ENCODE measurements around the gene ELOVL1.

Gene ELOVL1

DNA sequence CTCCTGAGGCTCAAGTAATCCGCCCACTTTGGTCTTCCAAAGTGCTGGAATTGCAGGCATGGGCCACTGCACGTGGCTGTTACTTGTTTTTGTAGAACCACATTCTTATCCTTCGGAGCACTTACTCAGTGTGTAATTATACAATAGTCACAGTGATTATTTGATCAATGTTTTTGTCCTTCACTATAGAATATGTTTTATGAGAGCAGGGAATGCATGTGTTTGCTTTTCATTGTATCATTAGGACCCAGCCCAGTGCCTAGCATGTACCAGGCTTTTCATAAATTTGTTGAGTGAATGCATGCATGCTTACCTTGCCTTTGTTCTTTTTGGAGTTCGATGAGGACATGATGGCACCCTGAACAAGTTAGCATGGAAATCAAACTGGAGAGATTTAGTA is 27.7 kb upstream of the ELOVL1 start:
- TF ChIP-seq CREB1 (IDR thresholded peaks at IDR 0.05; ENCODE audit: low read depth): no peak
- TF ChIP-seq FOXM1 (IDR thresholded peaks at IDR 0.05; ENCODE audit: borderline replicate concordance, low read depth): no peak
- TF ChIP-seq NFIC (IDR thresholded peaks at IDR 0.05): no peak
- TF ChIP-seq, protein P1, sequence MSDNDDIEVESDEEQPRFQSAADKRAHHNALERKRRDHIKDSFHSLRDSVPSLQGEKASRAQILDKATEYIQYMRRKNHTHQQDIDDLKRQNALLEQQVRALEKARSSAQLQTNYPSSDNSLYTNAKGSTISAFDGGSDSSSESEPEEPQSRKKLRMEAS (IDR thresholded peaks at IDR 0.05): no peak
- TF ChIP-seq EGR1 (IDR thresholded peaks at IDR 0.05): no peak
- TF ChIP-seq, protein P2, sequence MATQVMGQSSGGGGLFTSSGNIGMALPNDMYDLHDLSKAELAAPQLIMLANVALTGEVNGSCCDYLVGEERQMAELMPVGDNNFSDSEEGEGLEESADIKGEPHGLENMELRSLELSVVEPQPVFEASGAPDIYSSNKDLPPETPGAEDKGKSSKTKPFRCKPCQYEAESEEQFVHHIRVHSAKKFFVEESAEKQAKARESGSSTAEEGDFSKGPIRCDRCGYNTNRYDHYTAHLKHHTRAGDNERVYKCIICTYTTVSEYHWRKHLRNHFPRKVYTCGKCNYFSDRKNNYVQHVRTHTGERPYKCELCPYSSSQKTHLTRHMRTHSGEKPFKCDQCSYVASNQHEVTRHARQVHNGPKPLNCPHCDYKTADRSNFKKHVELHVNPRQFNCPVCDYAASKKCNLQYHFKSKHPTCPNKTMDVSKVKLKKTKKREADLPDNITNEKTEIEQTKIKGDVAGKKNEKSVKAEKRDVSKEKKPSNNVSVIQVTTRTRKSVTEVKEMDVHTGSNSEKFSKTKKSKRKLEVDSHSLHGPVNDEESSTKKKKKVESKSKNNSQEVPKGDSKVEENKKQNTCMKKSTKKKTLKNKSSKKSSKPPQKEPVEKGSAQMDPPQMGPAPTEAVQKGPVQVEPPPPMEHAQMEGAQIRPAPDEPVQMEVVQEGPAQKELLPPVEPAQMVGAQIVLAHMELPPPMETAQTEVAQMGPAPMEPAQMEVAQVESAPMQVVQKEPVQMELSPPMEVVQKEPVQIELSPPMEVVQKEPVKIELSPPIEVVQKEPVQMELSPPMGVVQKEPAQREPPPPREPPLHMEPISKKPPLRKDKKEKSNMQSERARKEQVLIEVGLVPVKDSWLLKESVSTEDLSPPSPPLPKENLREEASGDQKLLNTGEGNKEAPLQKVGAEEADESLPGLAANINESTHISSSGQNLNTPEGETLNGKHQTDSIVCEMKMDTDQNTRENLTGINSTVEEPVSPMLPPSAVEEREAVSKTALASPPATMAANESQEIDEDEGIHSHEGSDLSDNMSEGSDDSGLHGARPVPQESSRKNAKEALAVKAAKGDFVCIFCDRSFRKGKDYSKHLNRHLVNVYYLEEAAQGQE (IDR thresholded peaks at IDR 0.05; ENCODE audit: low read depth): no peak
- TF ChIP-seq YY1 (IDR thresholded peaks at IDR 0.05; ENCODE audit: low read depth): no peak
- no peak for TF ChIP-seq TEAD4 (IDR thresholded peaks at IDR 0.05)
- no peak for TF ChIP-seq TAF1 (IDR thresholded peaks at IDR 0.05; ENCODE audit: low read depth)
- no peak for TF ChIP-seq EP300 (IDR thresholded peaks at IDR 0.05; ENCODE audit: borderline replicate concordance)
- TF ChIP-seq, protein P3, sequence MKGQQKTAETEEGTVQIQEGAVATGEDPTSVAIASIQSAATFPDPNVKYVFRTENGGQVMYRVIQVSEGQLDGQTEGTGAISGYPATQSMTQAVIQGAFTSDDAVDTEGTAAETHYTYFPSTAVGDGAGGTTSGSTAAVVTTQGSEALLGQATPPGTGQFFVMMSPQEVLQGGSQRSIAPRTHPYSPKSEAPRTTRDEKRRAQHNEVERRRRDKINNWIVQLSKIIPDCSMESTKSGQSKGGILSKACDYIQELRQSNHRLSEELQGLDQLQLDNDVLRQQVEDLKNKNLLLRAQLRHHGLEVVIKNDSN (IDR thresholded peaks at IDR 0.05): no peak
- no peak for TF ChIP-seq CEBPB (IDR thresholded peaks at IDR 0.05)
- no peak for TF ChIP-seq ZBTB7A (IDR thresholded peaks at IDR 0.05; ENCODE audit: low read depth)
- no peak for TF ChIP-seq RAD21 (IDR thresholded peaks at IDR 0.05; ENCODE audit: low read depth)
- TF ChIP-seq TCF12 (IDR thresholded peaks at IDR 0.05; ENCODE audit: low read depth): no peak

DNA sequence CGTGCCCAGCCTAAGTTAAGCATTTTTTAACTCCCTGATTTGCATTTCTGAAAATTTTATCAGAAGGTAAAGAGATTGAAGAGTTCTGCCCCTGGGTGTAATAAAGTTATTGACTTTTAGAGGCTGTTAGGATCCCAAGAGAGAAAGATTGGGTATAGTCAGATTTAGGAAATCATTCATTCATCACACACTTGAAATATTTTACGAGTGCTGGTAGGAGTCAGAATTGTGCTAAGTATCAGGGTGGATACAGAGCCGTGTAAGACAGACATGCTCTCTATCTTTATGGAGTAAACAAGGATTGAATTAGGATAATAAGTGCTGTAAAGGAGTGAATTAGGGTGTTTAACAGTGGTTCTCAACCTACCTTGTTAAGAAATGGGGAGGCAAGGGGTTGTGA is 24.9 kb upstream of the ELOVL1 start:
- TF ChIP-seq, protein P1 (IDR thresholded peaks at IDR 0.05): no peak
- TF ChIP-seq FOXM1 (IDR thresholded peaks at IDR 0.05; ENCODE audit: borderline replicate concordance, low read depth) (no peak), RAD21 (IDR thresholded peaks at IDR 0.05; ENCODE audit: low read depth) (no peak), ZBTB7A (IDR thresholded peaks at IDR 0.05; ENCODE audit: low read depth) (no peak), YY1 (IDR thresholded peaks at IDR 0.05; ENCODE audit: low read depth) (no peak), CREB1 (IDR thresholded peaks at IDR 0.05; ENCODE audit: low read depth) (no peak), NFIC (IDR thresholded peaks at IDR 0.05) (no peak), TAF1 (IDR thresholded peaks at IDR 0.05; ENCODE audit: low read depth) (no peak), TCF12 (IDR thresholded peaks at IDR 0.05; ENCODE audit: low read depth) (no peak), TEAD4 (IDR thresholded peaks at IDR 0.05) (no peak), EP300 (IDR thresholded peaks at IDR 0.05; ENCODE audit: borderline replicate concordance) (no peak), EGR1 (IDR thresholded peaks at IDR 0.05) (no peak), CEBPB (IDR thresholded peaks at IDR 0.05) (no peak)
- TF ChIP-seq, protein P3 (IDR thresholded peaks at IDR 0.05): no peak
- TF ChIP-seq, protein P2 (IDR thresholded peaks at IDR 0.05; ENCODE audit: low read depth): no peak

DNA sequence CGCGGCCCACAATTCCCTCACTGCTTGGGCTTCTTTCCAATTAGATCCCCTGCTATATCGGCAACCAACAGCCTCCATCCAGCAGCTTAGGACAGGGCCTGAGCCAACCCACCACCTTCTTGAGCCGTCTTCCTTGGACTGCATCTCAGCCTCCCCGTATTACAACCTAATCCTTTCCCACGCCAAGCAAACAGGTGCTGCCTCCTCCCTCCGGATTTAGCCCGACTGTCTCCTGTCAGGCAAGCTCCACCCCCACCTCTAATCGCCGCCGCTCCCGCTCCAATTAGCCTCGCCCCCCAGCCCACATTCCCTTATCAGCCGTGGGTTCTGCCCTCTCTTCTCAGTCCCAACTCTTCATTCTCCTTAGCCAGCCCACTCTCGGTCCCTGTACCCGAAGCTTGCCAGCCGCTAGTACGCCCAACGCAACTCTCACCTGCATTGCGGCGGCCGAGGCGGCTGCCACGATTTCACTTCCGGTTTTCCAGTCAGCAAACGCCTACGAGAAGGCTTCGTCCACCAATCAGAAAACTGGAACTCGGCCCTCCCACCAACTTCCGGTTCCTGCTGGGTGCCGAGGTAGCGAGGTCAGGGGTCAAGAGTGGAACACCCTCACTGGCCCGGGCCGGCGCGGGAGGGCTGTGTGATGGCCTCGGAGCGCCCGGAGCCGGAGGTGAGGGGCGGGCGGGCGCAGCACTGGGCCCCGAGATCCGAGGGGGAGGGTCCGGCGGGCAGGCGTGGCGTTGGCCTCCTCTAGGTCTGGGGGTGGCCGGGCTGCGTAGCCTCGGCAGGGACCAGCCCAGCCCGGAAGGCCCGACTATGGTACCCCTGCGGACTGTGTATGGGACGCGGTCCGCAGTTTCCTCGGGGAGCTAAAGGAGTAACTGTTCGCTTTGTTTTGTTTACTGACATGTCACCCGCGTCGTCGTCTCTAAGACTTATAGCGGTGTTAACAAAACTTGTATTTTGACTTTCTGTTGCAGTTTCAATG is 21.8 kb upstream of the ELOVL1 start, which contains the start of the genes MED8 and SZT2:
MED8 (minus strand) TSS at position 475 of the 988 bp plus-strand sequence; CDS start at position 439, 36 bp downstream.
SZT2 (plus strand) TSS at position 574 of the 988 bp plus-strand sequence; CDS start at position 644, 70 bp downstream.
- TF ChIP-seq FOXM1 (IDR thresholded peaks at IDR 0.05; ENCODE audit: borderline replicate concordance, low read depth) (no peak), RAD21 (IDR thresholded peaks at IDR 0.05; ENCODE audit: low read depth) (no peak), YY1 (IDR thresholded peaks at IDR 0.05; ENCODE audit: low read depth) (peak; percentile 49), CREB1 (IDR thresholded peaks at IDR 0.05; ENCODE audit: low read depth) (peak; percentile 67; the same call in 1 of the 2 replicates), TCF12 (IDR thresholded peaks at IDR 0.05; ENCODE audit: low read depth) (peak; percentile 51; the same call in 1 of the 2 replicates), ZBTB7A (IDR thresholded peaks at IDR 0.05; ENCODE audit: low read depth) (0 out of 2 replicates have a peak, but pooled peaks have one; percentile 35), EGR1 (IDR thresholded peaks at IDR 0.05) (peak; percentile 86), NFIC (IDR thresholded peaks at IDR 0.05) (0 out of 2 replicates have a peak, but pooled peaks have one; percentile 26), TEAD4 (IDR thresholded peaks at IDR 0.05) (no peak), TAF1 (IDR thresholded peaks at IDR 0.05; ENCODE audit: low read depth) (peak; percentile 84), EP300 (IDR thresholded peaks at IDR 0.05; ENCODE audit: borderline replicate concordance) (0 out of 2 replicates have a peak, but pooled peaks have one; percentile 10), CEBPB (IDR thresholded peaks at IDR 0.05) (no peak)
- TF ChIP-seq, protein P1 (IDR thresholded peaks at IDR 0.05): peak; percentile 80
- TF ChIP-seq, protein P3 (IDR thresholded peaks at IDR 0.05): 0 out of 2 replicates have a peak, but pooled peaks have one; percentile 14
- TF ChIP-seq, protein P2 (IDR thresholded peaks at IDR 0.05; ENCODE audit: low read depth): no peak
